H9 (cell line): ENCODE measurements around the gene SRPK2. TPM values are rescaled to one million over a fixed set of nuclear protein-coding genes. Genes with fewer than 3 reads are reported as not detected.

ENCODE experiments used
- DNase-seq: peaks from one replicate; pipeline ENCODE4 v3.0.0-alpha.2; 2017
- H2AFZ ChIP-seq: one replicate; pipeline ENCODE4 v1.6.1; 2013; ENCODE audit warnings: mild to moderate bottlenecking, low read length, control low read depth, moderate library complexity
- H2AK5ac ChIP-seq: 2 replicates; pipeline ENCODE4 v1.6.1; 2013; ENCODE audit warnings: low read length, control low read depth, mixed read lengths; ENCODE audit not compliant: insufficient read length
- H2BK120ac ChIP-seq: one replicate; pipeline ENCODE4 v1.6.1; 2013; ENCODE audit warnings: low read depth, mild to moderate bottlenecking, low read length, control low read depth, inconsistent platforms; ENCODE audit not compliant: poor library complexity, severe bottlenecking
- H2BK12ac ChIP-seq: 2 replicates; pipeline ENCODE4 v1.6.1; 2013; ENCODE audit warnings: low read length, control low read depth, mixed read lengths, low read depth; ENCODE audit not compliant: insufficient read length
- H2BK15ac ChIP-seq: 2 replicates; pipeline ENCODE4 v1.6.1; 2013; ENCODE audit warnings: low read depth, low read length, control low read depth
- H2BK20ac ChIP-seq: one replicate; pipeline ENCODE4 v1.6.1; 2013; ENCODE audit warnings: low read depth, mild to moderate bottlenecking, low read length, control low read depth, inconsistent platforms; ENCODE audit not compliant: poor library complexity, severe bottlenecking
- H2BK5ac ChIP-seq: 2 replicates; pipeline ENCODE4 v1.6.1; 2013; ENCODE audit warnings: low read length, control low read depth, mixed read lengths; ENCODE audit not compliant: insufficient read length
- H3K14ac ChIP-seq: 2 replicates; pipeline ENCODE4 v1.6.1; 2013; ENCODE audit warnings: low read length, control low read depth; ENCODE audit not compliant: insufficient read depth
- H3K18ac ChIP-seq: 2 replicates; pipeline ENCODE4 v1.6.1; 2013; ENCODE audit warnings: low read depth, mild to moderate bottlenecking, mixed read lengths, low read length, control low read depth; ENCODE audit not compliant: insufficient read length
- H3K23ac ChIP-seq: 2 replicates; pipeline ENCODE4 v1.6.1; 2013; ENCODE audit warnings: low read length, control low read depth, mixed read lengths, low read depth; ENCODE audit not compliant: insufficient read length
- H3K23me2 ChIP-seq: 2 replicates; pipeline ENCODE4 v1.6.1; 2013; ENCODE audit warnings: low read depth, mild to moderate bottlenecking, mixed read lengths, low read length, control low read depth; ENCODE audit not compliant: insufficient read length, poor library complexity, severe bottlenecking
- H3K27ac ChIP-seq: 2 replicates; pipeline ENCODE4 v1.5.1; 2013; ENCODE audit warnings: low read length, control low read depth, mixed read lengths, low read depth; ENCODE audit not compliant: insufficient read length
- H3K27me3 ChIP-seq: 2 replicates; pipeline ENCODE4 v1.6.1; 2013; ENCODE audit warnings: low read length, control low read depth, inconsistent platforms; ENCODE audit not compliant: insufficient read depth
- H3K4ac ChIP-seq: 2 replicates; pipeline ENCODE4 v1.6.1; 2013; ENCODE audit warnings: low read depth, mild to moderate bottlenecking, control low read depth, inconsistent platforms, low read length, moderate library complexity
- H3K4me1 ChIP-seq: 2 replicates; pipeline ENCODE4 v1.6.1; 2013; ENCODE audit warnings: low read length, control low read depth, inconsistent platforms; ENCODE audit not compliant: insufficient read depth
- H3K4me2 ChIP-seq: 2 replicates; pipeline ENCODE4 v1.6.1; 2013; ENCODE audit warnings: low read length, control low read depth, mixed read lengths; ENCODE audit not compliant: insufficient read length, insufficient read depth
- H3K56ac ChIP-seq: 2 replicates; pipeline ENCODE4 v1.6.1; 2013; ENCODE audit warnings: low read depth, mild to moderate bottlenecking, mixed read lengths, low read length, control low read depth; ENCODE audit not compliant: insufficient read length
- H3K79me1 ChIP-seq: 2 replicates; pipeline ENCODE4 v1.6.1; 2013; ENCODE audit warnings: low read depth, mild to moderate bottlenecking, moderate library complexity, low read length, control low read depth, inconsistent platforms; ENCODE audit not compliant: insufficient read depth, poor library complexity, severe bottlenecking
- H3K79me2 ChIP-seq: 2 replicates; pipeline ENCODE4 v1.6.1; 2013; ENCODE audit warnings: low read length, control low read depth, inconsistent platforms; ENCODE audit not compliant: insufficient read depth
- H3K9ac ChIP-seq: 2 replicates; pipeline ENCODE4 v1.6.1; 2013; ENCODE audit warnings: low read length, control low read depth, mixed read lengths; ENCODE audit not compliant: insufficient read length; ENCODE audit errors: extremely low read depth
- H3K9me3 ChIP-seq: one replicate; pipeline ENCODE4 v1.6.1; 2013; ENCODE audit warnings: low read depth, low read length, inconsistent platforms; ENCODE audit not compliant: control insufficient read depth
- H3T11ph ChIP-seq: one replicate; pipeline ENCODE4 v1.6.1; 2013; ENCODE audit warnings: mild to moderate bottlenecking, low read length, control low read depth, inconsistent platforms
- H4K20me1 ChIP-seq: one replicate; pipeline ENCODE4 v1.6.1; 2013; ENCODE audit not compliant: control insufficient read depth, insufficient read length, insufficient read depth
- H4K5ac ChIP-seq: 2 replicates; pipeline ENCODE4 v1.6.1; 2013; ENCODE audit warnings: low read depth, mild to moderate bottlenecking, mixed read lengths, low read length, control low read depth; ENCODE audit not compliant: insufficient read length
- H4K8ac ChIP-seq: replicated peaks from 2 replicates; pipeline ENCODE4 v1.6.1; 2013; ENCODE audit warnings: low read length, control low read depth, mixed read lengths, low read depth; ENCODE audit not compliant: insufficient read length
- H4K91ac ChIP-seq: 2 replicates; pipeline ENCODE4 v1.6.1; 2013; ENCODE audit warnings: low read depth, mild to moderate bottlenecking, moderate library complexity, mixed read lengths, low read length, control low read depth; ENCODE audit not compliant: insufficient read length
- H3K27ac Mint-ChIP-seq, 3 experiments: 2 replicates in 2 of 3; 3 replicates in 1 of 3; pipeline ENCODE4 v1.8.0; 2020 to 2021; ENCODE audit warnings: mixed read lengths in 3 of 3, mild to moderate bottlenecking in 1 of 3, moderate library complexity in 1 of 3
- H3K27me3 Mint-ChIP-seq: 2 replicates; pipeline ENCODE4 v1.8.0; 2021; ENCODE audit warnings: low read depth, mild to moderate bottlenecking, moderate library complexity, mixed read lengths
- H3K36me3 Mint-ChIP-seq, 3 experiments: 2 replicates in 2 of 3; 3 replicates in 1 of 3; pipeline ENCODE4 v1.8.0; 2020 to 2021; ENCODE audit warnings: low read depth in 3 of 3, mixed read lengths in 3 of 3; ENCODE audit not compliant: insufficient read depth in 1 of 3
- H3K4me1 Mint-ChIP-seq, 2 experiments: 2 replicates each; pipeline ENCODE4 v1.8.0; 2020; ENCODE audit warnings: mixed read lengths in 2 of 2
- H3K4me3 Mint-ChIP-seq, 2 experiments: 2 replicates in 1 of 2; 3 replicates in 1 of 2; pipeline ENCODE4 v1.8.0; 2020 to 2021; ENCODE audit warnings: mild to moderate bottlenecking in 2 of 2, mixed read lengths in 2 of 2, moderate library complexity in 1 of 2
- H3K9me3 Mint-ChIP-seq, 2 experiments: 2 replicates in 1 of 2; 3 replicates in 1 of 2; pipeline ENCODE4 v1.8.0; 2020; ENCODE audit warnings: mild to moderate bottlenecking in 2 of 2, mixed read lengths in 2 of 2, moderate library complexity in 1 of 2
- WGBS: extraction: QIAGEN DNeasy Blood & Tissue Kit; methylation state at CpG from one replicate; pipeline ENCODE4 v1.1.7; 2013; ENCODE audit warnings: missing lambda C conversion rate, low lambda C conversion rate, mixed read lengths; ENCODE audit not compliant: insufficient read length; ENCODE audit errors: extremely low coverage; 5-methylcytosine and 5-hydroxymethylcytosine counted together
- total RNA-seq: library from RNA; stranded (reverse); gene quantifications from 2 replicates; pipeline ENCODE4 v1.2.1, GENCODE V29; 2021
- TF ChIP-seq, protein P1 (sequence below): fragments of 200-600 bp; sonication (generic); conservative IDR thresholded peaks from 3 replicates; pipeline ENCODE4 v1.8.0; 2021; ENCODE audit warnings: antibody characterized with exemption, mild to moderate bottlenecking

SRPK2 gene
- total RNA-seq, 1 experiment from 2014 or later = 41.1 TPM

DNA sequence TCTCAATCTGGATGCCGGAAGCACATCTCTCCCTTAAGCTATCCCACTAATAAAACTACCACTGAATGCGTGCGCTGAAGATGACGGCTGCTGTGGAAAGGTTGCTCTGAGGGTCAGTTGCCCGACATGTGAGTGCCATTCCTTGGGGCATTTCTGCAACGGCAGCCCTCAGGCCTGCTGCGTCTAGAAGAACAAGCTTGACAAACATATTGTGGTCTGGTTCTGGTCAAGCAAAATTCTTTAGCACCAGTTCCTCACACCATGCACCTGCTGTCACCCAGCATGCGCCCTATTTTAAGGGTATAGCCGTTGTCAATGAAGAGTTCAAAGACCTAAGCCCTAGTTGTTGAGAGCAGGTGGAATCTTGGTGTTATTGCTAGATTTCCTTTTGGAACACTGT lies 184.2 kb downstream of the SRPK2 start:
- Histone ChIP-seq H2AFZ (no peak overlapping the region), H2BK12ac (no peak overlapping the region), H4K5ac (no peak overlapping the region), H3K4me2 (no peak overlapping the region), H3K23me2 (no peaks in the 10 kb centered on the region), H3K79me2 (peaks cover 4% of the 10 kb centered on the region; the same call in 1 of the 2 replicates), H2BK5ac (no peak overlapping the region), H3K14ac (no peak overlapping the region), H2BK15ac (no peak overlapping the region), H3K4ac (no peak overlapping the region), H2BK120ac (no peak overlapping the region), H3K27ac (no peak overlapping the region), H3T11ph (no peak overlapping the region), H4K91ac (no peak overlapping the region), H3K27me3 (no peaks in the 10 kb centered on the region), H2AK5ac (no peak overlapping the region), H3K23ac (no peak overlapping the region), H3K9ac (no peak overlapping the region), H3K18ac (no peak overlapping the region), H4K20me1 (peaks cover 2% of the 10 kb centered on the region), H3K9me3 (no peaks in the 10 kb centered on the region), H4K8ac (no peak overlapping the region), H3K56ac (no peak overlapping the region), H3K4me1 (peaks cover 3% of the 10 kb centered on the region; the same call in 1 of the 2 replicates), H3K79me1 (peaks cover 2% of the 10 kb centered on the region), H2BK20ac (no peak overlapping the region)
- no peak overlapping the region for H3K4me3 Mint-ChIP-seq
- DNase-seq = no peak
- peaks cover 9 to 11% of the 10 kb centered on the region in 2 experiments for H3K4me1 Mint-ChIP-seq
- no peaks in the 10 kb centered on the region for H3K27me3 Mint-ChIP-seq
- peaks cover 0 to 3% (median 0%) of the 10 kb centered on the region in 3 experiments; a peak in 2 of 7 replicates for H3K36me3 Mint-ChIP-seq
- TF ChIP-seq, protein P1, sequence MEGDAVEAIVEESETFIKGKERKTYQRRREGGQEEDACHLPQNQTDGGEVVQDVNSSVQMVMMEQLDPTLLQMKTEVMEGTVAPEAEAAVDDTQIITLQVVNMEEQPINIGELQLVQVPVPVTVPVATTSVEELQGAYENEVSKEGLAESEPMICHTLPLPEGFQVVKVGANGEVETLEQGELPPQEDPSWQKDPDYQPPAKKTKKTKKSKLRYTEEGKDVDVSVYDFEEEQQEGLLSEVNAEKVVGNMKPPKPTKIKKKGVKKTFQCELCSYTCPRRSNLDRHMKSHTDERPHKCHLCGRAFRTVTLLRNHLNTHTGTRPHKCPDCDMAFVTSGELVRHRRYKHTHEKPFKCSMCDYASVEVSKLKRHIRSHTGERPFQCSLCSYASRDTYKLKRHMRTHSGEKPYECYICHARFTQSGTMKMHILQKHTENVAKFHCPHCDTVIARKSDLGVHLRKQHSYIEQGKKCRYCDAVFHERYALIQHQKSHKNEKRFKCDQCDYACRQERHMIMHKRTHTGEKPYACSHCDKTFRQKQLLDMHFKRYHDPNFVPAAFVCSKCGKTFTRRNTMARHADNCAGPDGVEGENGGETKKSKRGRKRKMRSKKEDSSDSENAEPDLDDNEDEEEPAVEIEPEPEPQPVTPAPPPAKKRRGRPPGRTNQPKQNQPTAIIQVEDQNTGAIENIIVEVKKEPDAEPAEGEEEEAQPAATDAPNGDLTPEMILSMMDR = no peak
- H3K27ac Mint-ChIP-seq = no peak overlapping the region
- H3K9me3 Mint-ChIP-seq = no peaks in the 10 kb centered on the region
- no CpG with 5 or more reads among the region's 9 CpGs for WGBS
